HG03060 (cell line): ENCODE measurements around the gene DPYSL4.

Source experiments
- ATAC-seq: cut with Tn5 transposase; IDR thresholded peaks from one replicate; pipeline ENCODE4 v1.9.1; 2021; ENCODE audit warnings: low read depth, moderate number of reproducible peaks; ENCODE audit not compliant: unreplicated experiment

The DPYSL4 gene

DNA sequence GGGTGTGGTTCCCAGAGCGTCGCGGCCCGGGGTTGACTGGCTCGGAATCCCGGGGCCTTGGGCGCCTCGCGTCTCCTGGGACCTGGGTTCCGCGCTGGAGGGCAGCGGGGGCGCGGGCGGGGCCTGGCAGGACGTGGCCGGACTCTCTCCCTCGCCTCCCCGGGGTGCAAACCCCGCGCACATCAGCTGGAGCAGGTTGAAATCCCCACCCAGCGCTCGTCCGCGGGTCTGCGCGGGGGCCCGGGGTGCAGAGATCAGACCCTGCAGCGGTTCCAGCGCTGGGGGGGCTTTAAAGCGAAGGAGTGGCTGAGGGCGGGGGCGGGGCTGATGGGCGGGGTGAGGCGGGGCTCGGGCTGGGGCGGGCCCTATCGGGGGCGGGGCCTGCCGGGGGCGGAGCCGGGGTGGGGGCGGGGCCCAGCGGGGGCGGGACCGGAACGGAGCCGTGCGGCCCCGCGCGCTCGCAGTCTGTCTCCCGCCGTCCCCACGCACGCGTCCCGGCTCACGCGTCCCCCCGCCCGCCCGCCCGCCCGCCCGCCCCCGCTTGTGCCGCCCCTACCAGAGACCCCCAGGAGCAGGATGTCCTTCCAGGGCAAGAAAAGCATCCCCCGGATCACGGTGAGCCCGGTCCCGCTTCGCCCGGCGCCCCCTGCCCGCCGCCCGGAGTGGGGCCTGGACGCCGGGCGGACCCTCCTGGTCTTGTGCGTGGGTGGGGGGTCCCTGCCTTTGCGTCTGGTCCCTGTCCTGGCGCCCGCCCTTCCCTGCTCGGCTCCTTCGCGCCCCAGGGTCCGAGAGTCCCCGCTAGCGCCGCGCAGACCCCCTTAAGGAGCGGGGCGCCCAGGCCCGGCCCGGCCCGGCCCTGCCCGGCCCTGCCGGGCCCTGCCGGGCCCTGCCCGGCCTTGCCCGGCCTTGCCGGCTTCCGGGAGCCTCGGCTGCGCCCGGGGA is at the start of gene DPYSL4:
Gene DPYSL4 (plus strand): TSS at position 461 of the 942 bp plus-strand sequence. CDS start 116 bp downstream, at position 577.
- no peak for ATAC-seq

DNA sequence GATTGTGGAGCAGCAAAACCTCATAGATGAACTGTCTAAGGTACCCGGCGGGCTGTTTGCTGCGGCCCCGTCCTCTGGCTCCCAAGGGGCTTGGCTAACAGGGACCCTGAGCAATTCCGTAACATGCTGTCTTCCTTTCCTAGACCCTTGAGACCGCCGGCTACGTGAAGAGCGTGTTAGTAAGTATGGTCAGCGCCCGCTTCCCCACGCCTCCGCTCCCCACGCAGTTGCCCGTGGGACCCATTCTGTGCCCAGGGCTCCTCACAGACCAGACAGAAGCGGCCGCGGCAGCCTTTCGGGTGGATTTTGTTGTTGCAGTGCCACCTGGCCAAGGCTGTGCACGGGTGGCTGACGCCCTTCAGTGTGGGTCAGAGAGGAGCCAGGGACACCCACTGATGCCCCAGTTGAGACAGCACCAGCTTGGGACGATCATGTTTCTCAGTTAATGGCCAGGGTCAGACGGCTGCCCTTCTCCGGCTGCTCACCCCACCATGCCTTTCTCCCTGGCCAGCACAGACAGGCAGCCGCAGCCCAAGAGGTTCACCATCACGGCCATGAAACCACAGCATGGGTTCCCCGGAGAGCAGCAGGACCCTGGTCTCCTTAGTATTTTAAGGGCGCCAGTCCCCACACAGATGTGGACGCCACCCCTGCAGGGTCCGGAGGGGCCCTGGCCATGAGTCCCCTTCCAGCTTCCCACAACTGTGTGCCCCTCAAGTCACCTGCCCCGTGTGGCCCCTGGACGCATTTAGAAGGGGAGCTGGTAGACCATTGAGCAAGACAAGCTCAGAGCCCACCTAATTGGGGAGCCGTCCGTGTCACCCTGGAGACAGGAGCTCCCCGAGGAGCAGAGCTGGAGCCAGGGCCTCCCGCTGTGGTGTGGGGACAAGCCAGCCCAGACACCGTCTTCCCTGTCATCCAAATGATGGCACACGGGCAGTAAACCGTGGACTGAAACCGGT is 49.4 kb upstream of the DPYSL4 start:
- no peak for ATAC-seq

DNA sequence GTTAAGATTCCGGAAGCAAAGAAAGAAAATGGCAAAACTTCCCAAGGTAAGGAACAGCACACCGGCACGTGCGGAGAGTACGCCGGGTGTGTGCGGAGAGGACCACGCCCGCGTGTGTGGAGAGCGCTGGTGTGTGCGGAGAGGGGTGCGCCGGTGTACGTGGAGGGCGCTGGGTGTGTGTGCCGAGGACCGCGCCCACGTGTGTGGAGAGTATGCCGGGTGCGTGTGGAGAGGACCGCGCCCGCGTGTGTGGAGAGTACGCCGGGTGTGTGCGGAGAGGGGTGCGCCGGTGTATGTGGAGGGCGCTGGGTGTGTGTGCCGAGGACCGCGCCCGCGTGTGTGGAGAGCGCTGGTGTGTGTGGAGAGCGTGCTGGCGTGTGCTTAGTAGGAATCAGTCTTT is 48.6 kb upstream of the DPYSL4 start:
- ATAC-seq: no peak

GRCh38 chr10:132138596-132138995 is 48.2 kb upstream of the DPYSL4 start:
- ATAC-seq: no peak

DNA sequence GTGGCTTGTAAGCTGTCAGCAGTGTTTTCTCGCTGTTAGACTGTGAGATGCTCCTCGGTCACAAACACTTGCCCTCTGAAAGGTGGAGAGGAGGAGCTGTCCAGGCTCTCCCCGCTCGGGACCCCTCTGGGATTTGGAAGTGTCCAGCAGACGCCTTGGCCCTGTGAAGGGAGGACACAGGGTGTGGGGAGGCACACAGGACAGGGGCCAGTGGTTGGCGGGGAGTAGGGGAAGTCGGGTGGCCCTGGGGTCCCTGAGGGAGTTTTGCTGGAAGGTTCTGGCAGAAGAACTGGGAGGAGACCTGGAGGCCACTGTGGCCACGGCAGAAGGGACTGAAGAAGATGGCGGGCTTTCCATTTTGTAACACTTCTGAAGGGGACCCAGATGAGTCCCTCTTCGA is 47.2 kb upstream of the DPYSL4 start:
- ATAC-seq: no peak

DNA sequence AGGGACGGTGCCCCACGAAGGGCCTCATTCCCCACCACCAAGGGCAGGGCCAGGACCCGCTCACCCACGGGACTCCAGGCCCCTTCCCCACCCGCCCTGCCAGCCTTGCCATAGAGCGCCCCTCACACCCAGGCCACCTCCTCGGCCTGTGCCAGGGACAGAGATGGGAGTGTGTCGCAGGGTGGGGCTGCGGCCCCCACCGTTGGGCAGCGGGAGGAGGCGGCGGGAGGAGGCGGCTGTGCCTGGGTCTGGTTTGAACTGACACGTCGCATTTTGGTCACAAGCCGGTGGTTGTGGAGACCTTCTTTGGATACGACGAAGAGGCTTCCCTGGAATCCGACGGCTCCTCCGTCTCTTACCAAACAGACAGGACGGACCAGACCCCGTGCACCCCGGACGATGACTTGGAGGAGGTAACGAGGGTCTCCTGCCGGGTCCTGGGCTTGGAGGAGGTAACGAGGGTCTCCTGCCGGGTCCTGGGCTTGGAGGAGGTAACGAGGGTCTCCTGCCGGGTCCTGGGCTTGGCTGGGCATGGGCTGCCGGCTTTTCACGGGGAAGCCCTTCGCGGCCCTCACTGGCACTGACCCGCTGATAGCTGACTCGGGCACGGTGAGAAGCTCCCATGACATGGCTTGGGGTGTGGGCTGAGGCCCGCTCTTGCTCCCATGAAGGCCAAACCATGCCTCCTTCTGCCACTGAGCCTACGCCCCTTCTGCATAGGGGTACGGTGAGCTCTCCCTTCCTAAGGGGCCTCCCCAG is 46.4 kb upstream of the DPYSL4 start:
- ATAC-seq: no peak

GRCh38 chr10:132141076-132141475 is 45.7 kb upstream of the DPYSL4 start:
- no peak for ATAC-seq

- ATAC-seq: no peak
These were observed 45.0 kb upstream of the DPYSL4 start for GRCh38 chr10:132141526-132142395.

GRCh38 chr10:132142396-132143161 is 44.2 kb upstream of the DPYSL4 start:
- no peak for ATAC-seq

DNA sequence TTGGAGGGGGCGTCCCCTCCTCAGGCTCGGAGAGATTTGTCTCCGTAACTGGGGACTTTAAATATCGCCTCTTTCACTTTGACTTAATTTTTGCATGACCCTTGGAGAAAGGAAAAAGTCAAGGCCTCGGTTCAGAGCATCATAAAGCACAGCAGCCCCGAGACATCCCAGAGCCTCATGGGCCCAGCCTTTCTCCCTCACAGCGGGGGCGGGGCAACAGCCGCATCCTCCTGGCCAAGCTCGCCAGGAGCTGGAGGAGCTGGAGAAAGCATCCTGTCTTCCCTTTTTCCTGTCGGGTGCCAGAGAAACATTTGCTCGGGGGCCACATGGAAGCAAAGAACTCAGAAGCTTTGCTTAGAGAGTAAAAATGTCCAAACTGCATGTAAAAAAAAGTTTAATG is 43.6 kb upstream of the DPYSL4 start:
- ATAC-seq: no peak

- no peak for ATAC-seq
These were observed 42.7 kb upstream of the DPYSL4 start for GRCh38 chr10:132144086-132144485.

GRCh38 chr10:132145002-132145401 is 41.7 kb upstream of the DPYSL4 start:
- ATAC-seq: no peak

GRCh38 chr10:132145521-132146185 is 41.1 kb upstream of the DPYSL4 start:
- no peak for ATAC-seq

GRCh38 chr10:132146271-132146671 is 40.5 kb upstream of the DPYSL4 start:
- ATAC-seq: no peak

- ATAC-seq: no peak
These were observed 39.5 kb upstream of the DPYSL4 start for GRCh38 chr10:132146941-132147915.

- ATAC-seq: no peak
These were observed 38.2 kb upstream of the DPYSL4 start for GRCh38 chr10:132148261-132149251.
